OCI-LY3 (cell line): ENCODE results near the gene SH3PXD2B.

Source experiments
- CTCF ChIP-seq: fragments of 200-600, 300-600 bp; sonication (generic); IDR thresholded peaks from 2 replicates; pipeline ENCODE4 v1.5.1; 2014; ENCODE audit warnings: antibody characterized with exemption, low read length, low read depth
- EZH2phosphoT487 ChIP-seq: fragments of 200-600 bp; shearing (Covaris generic); IDR thresholded peaks from 2 replicates; pipeline ENCODE4 v1.6.1; 2018; ENCODE audit warnings: antibody characterized with exemption, mixed run types, low read depth

DNA sequence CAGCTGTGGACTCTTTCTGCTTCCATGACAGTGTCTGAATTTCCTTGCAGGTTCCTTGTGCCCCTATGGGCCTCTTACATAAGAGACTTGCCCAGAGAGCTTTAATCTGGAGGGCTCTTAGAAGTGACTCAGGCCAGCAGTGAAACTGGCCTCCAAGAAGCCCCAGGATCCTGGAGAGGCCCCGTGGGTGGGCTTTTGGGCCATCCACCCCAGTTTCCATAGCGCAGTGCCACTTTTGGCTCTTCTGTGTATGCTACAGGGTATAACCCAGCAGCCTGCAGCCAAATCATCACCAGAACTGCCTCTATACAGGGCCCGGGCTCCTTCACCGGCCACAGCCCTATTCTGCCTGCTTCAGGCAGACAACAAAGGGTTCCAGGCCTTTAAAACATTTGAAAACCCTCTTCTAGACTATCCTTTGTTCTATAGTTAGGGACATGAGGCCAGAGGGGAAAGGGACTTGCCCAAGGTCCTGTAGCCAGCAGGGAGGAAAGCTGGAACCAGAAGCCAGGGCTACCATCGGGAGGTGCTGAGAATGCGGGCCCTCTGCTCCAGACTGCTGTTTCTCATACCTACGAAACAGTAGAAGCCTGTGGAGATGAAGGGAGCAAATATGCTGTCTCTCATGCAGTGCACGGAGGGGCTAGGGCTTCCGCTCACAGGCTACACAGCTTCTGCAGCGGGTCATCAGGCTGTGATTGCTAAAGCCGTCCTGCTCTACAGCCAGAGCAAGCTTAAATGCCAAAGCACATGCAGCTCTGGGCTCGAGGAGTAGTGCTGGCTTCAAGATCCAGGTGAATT is 18.0 kb downstream of the SH3PXD2B start:
- TF ChIP-seq CTCF (no peak), EZH2phosphoT487 (no peak)
